H1 (cell line): Measurements from ENCODE around the gene S1PR2. TPM values are rescaled to one million over a fixed set of nuclear protein-coding genes. Genes with fewer than 3 reads are reported as not detected.

Source experiments
- CHD1 ChIP-seq: IDR thresholded peaks from 2 replicates; pipeline ENCODE4 v1.6.1; 2012; ENCODE audit warnings: low read depth, low read length, improper control_type of control experiment
- CREB1 ChIP-seq: IDR thresholded peaks from 2 replicates; pipeline ENCODE4 v1.6.1; 2012; ENCODE audit warnings: inconsistent platforms
- TAF1 ChIP-seq: IDR thresholded peaks from 2 replicates; pipeline ENCODE4 v1.6.1; 2011; ENCODE audit warnings: mild to moderate bottlenecking, low read depth, low read length
- ZNF274 ChIP-seq: IDR thresholded peaks from 2 replicates; pipeline ENCODE4 v1.7.0; 2012; ENCODE audit warnings: low read length, borderline replicate concordance; ENCODE audit errors: extremely low read depth
- polyA plus RNA-seq, 7 experiments: library from polyadenylated mRNA; depleted of rRNA in 3 of 7; stranded (reverse) in 5 of 7; unstranded in 2 of 7; fragments of >200 nt in 5 of 7; fragments of 200-250 nt in 2 of 7; gene quantifications; 1 replicate in 5 of 7; 2 replicates in 1 of 7; 4 replicates in 1 of 7; pipeline versions ENCODE4 v1.2.1 to v1.2.3, GENCODE V29; 2011 to 2013; ENCODE audit warnings: missing spikeins in 2 of 7, mixed read lengths in 2 of 7
- total RNA-seq: library from RNA; stranded (reverse); fragmentation: NEBNext Ultra II Directional; extraction: Animal tissue kit (Norgen Biotek cat#: 25700); gene quantifications from 2 replicates; pipeline ENCODE4 v1.2.1, GENCODE V29; 2021
- TF ChIP-seq, protein P1 (sequence below): fragments of 300-600 bp; sonication (generic); IDR thresholded peaks from 2 replicates; pipeline ENCODE4 v1.7.1; 2012; ENCODE audit warnings: low read length, moderate library complexity, mild to moderate bottlenecking, inconsistent platforms; ENCODE audit not compliant: insufficient replicate concordance

S1PR2 gene
- total and polyA plus RNA-seq, 2 of the 8 experiments (the other 6 are each of a cell fraction or from before 2014, with no cell fraction given) = 17.5 to 19.4 TPM

DNA sequence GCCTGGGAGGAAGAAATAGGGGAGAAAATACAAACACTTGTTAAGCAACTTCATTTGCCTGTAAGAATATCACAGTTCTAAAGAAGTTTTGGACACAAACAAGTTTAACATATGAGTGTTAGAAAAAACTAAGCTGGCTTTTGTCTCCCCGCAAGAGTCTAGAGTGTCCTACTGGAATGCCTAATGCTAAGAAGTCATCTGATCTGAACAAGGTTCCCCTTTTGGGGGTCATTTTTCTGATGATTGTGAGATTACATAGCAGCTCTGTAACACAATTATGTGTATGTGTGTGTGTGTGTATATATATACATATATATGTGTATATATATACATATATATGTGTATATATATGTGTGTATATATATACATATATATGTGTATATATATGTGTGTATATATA lies 49.1 kb downstream of the S1PR2 start (continued):
- TF ChIP-seq, protein P1, sequence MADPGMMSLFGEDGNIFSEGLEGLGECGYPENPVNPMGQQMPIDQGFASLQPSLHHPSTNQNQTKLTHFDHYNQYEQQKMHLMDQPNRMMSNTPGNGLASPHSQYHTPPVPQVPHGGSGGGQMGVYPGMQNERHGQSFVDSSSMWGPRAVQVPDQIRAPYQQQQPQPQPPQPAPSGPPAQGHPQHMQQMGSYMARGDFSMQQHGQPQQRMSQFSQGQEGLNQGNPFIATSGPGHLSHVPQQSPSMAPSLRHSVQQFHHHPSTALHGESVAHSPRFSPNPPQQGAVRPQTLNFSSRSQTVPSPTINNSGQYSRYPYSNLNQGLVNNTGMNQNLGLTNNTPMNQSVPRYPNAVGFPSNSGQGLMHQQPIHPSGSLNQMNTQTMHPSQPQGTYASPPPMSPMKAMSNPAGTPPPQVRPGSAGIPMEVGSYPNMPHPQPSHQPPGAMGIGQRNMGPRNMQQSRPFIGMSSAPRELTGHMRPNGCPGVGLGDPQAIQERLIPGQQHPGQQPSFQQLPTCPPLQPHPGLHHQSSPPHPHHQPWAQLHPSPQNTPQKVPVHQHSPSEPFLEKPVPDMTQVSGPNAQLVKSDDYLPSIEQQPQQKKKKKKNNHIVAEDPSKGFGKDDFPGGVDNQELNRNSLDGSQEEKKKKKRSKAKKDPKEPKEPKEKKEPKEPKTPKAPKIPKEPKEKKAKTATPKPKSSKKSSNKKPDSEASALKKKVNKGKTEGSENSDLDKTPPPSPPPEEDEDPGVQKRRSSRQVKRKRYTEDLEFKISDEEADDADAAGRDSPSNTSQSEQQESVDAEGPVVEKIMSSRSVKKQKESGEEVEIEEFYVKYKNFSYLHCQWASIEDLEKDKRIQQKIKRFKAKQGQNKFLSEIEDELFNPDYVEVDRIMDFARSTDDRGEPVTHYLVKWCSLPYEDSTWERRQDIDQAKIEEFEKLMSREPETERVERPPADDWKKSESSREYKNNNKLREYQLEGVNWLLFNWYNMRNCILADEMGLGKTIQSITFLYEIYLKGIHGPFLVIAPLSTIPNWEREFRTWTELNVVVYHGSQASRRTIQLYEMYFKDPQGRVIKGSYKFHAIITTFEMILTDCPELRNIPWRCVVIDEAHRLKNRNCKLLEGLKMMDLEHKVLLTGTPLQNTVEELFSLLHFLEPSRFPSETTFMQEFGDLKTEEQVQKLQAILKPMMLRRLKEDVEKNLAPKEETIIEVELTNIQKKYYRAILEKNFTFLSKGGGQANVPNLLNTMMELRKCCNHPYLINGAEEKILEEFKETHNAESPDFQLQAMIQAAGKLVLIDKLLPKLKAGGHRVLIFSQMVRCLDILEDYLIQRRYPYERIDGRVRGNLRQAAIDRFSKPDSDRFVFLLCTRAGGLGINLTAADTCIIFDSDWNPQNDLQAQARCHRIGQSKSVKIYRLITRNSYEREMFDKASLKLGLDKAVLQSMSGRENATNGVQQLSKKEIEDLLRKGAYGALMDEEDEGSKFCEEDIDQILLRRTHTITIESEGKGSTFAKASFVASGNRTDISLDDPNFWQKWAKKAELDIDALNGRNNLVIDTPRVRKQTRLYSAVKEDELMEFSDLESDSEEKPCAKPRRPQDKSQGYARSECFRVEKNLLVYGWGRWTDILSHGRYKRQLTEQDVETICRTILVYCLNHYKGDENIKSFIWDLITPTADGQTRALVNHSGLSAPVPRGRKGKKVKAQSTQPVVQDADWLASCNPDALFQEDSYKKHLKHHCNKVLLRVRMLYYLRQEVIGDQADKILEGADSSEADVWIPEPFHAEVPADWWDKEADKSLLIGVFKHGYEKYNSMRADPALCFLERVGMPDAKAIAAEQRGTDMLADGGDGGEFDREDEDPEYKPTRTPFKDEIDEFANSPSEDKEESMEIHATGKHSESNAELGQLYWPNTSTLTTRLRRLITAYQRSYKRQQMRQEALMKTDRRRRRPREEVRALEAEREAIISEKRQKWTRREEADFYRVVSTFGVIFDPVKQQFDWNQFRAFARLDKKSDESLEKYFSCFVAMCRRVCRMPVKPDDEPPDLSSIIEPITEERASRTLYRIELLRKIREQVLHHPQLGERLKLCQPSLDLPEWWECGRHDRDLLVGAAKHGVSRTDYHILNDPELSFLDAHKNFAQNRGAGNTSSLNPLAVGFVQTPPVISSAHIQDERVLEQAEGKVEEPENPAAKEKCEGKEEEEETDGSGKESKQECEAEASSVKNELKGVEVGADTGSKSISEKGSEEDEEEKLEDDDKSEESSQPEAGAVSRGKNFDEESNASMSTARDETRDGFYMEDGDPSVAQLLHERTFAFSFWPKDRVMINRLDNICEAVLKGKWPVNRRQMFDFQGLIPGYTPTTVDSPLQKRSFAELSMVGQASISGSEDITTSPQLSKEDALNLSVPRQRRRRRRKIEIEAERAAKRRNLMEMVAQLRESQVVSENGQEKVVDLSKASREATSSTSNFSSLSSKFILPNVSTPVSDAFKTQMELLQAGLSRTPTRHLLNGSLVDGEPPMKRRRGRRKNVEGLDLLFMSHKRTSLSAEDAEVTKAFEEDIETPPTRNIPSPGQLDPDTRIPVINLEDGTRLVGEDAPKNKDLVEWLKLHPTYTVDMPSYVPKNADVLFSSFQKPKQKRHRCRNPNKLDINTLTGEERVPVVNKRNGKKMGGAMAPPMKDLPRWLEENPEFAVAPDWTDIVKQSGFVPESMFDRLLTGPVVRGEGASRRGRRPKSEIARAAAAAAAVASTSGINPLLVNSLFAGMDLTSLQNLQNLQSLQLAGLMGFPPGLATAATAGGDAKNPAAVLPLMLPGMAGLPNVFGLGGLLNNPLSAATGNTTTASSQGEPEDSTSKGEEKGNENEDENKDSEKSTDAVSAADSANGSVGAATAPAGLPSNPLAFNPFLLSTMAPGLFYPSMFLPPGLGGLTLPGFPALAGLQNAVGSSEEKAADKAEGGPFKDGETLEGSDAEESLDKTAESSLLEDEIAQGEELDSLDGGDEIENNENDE = no peak
- TF ChIP-seq CHD1 = no peak
- TF ChIP-seq TAF1 = no peak
- no peak for TF ChIP-seq ZNF274
- TF ChIP-seq CREB1 = no peak
